IPS DF 4.7 (cell line): ENCODE measurements around the gene RDH12.
"Not testable (repeated sequence)": the region's sequence is repeated elsewhere in the genome, so short reads cannot be mapped to it uniquely, and the experiment has no call there.

Source experiments
- DNase-seq: peaks from one replicate; pipeline ENCODE4 v3.0.0-alpha.2; 2013; ENCODE audit warnings: low spot score; ENCODE audit errors: extremely low read depth

The RDH12 gene

DNA sequence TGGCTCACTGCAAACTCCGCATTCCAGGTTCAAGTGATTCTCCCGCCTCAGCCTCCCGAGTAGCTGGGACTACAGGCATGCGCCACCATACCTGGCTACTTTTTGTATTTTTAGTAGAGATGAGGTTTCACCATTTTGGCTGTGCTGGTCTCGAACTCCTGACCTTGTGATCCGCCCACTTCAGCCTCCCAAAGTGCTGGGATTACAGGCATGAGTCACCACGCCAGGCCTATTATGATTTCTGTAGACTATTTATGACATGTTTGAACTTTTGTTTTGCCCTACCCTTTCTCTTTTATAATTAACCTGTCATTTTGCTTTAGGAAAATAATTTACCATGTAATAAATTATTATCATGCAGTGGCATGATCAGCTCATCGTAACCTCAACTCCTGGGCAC, at the start of gene RDH12:
Gene RDH12 (plus strand): TSS at position 395 of the 400 bp plus-strand sequence. CDS start 20,757 bp downstream, outside the sequence.
- DNase-seq: not testable (repeated sequence)

DNA sequence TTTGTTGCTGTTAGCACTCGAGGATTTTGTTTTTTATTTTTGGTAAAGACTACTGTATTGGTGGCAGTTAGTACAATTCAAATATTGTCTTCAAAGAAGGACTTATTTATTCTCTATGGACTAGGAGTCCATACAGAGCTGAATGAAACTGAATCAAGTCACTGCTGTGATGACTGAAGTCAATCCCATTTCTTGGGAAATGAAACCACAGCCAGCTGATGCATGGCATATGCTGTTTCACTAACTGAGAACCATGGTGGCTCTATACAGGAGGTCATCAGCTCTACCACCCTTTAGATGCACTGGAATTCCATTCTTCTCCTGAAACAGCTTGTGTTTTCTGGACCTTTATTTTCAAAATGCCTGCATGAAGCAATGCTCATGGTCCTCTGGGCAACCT, 49.5 kb upstream of the RDH12 start:
- DNase-seq: no peak

DNA sequence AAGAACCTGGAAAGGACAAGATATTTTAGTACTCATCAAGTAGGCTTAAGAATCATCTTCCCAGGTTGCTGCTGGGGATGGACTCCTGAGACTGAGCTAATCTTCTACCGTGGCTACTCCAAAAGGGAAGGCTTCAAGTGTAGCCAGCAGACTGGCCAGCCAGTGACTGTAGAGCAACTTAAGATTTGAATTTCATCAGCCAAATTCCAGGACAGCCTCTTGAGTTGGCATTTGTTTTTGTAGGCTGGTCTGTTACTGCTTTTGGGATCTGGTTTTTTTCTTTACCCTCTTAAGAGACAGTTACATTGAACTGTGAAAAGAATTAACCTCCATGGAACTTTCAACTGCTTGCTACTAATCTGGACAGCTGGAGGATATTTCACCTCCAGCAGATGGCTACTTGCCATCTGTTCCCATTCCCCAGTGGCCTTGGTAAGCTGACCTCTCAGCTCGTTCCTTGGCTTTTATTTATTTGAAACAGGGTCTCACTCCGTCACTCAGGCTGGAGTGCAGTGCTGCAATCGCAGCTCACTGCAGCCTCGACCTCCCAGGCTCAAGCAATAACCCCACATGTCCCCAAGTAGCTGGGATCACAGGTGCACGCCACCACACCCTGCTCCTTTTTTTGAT, 47.9 kb upstream of the RDH12 start:
- no peak for DNase-seq

DNA sequence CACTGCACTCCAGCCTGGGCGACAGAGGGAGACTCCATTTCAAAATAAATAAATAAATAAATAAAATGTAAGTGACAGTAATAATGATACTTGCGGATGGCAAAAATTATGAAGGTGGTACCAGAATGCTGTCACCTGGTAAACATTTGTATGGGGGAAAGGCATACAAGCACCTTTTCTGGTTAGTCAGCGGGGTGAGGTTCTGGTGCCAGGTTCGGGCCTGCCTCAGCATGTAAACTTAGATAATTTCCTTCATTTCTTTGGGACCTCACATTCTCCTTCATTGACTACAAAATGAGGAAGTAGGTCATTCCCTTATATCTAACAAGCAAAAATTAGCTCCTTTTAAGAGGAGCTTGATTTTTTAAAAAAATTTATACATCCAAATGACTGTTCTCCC, 38.1 kb upstream of the RDH12 start:
- no peak for DNase-seq

DNA sequence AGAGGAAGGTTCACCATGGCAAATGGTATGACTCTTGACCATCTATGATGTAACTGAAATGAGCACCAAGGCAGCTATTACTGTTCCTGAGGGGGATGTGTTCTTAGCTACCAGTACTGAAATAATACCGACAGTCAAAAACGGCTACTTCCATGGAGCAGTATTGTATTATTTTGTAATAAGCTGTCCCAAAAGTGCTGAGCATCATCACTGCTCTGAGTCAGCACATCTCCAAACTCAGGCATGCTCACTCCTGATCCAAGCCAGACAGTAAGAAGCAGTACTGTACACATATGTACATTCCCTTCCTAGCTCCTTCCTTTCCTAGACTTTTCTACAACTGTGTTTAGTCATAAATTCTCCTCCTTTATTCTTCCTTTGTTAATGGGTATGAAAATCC, 35.8 kb upstream of the RDH12 start:
- DNase-seq: no peak

DNA sequence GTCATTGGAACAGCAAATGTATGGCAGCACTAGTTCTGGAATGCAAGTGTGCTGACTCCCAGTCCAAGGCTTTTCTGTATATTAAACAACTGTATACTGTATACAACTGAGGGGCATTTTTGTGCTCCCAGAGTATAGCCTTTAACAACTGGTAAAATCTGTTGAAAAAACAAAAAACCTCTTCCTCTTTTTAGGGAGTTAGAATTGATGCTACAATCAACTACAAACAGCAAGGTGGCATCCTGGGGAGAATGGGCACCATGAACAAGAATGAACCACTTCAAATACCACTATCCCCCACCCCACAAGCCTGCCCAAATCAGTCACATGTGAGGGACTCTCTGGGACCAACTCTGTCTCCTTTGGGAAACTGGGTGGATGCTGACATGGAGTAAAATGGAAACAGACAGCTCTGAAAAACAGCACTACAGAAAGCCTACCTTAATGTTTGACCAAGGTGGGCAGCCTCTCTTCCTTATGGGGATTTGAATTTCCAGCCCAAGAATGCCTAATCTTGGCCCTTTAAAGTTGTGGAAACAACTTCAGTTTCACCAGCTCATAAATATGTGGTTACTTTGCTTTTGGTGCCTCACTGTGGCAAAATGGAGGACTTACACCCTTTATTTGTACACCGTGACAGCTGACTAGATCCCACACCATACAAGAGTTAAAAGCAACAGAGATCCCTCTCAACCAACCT, 34.8 kb upstream of the RDH12 start:
- no peak for DNase-seq

DNA sequence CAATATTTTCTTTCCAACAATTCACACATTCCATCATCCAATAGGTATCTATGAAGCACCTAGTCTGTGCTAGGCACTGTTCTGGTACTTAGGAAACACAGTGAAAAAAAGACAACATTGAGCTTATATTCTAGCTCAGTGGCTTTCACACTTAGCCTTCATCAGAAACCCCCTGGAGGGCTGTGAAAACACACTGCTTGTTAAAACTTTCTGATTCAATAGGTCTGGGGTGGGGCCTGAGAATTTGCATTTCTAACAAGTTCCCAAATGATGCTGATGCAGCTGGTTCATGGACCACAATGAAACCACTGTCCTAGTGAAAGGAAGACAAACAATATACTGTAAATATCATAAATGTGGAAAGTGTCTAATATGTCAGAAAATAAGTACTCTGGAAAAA, 33.1 kb upstream of the RDH12 start:
- no peak for DNase-seq

DNA sequence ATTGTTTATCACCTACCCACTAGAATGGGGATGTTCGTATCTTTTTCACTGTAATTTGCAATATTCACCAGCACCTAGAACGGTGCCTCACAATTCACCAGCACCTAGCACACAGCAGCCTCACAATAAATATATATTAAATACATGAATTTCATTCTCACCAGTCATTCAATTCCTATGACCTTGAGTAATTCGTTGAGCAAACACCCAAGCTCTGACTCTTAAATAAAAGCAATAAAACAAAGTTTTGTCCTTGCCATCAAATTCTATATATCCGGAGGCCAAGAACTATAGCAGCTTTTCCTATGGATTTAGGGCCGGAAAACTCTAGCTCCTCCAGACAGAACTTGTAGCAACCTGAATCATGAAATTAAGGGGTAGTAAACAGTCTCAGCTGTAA, 28.2 kb upstream of the RDH12 start:
- no peak for DNase-seq

DNA sequence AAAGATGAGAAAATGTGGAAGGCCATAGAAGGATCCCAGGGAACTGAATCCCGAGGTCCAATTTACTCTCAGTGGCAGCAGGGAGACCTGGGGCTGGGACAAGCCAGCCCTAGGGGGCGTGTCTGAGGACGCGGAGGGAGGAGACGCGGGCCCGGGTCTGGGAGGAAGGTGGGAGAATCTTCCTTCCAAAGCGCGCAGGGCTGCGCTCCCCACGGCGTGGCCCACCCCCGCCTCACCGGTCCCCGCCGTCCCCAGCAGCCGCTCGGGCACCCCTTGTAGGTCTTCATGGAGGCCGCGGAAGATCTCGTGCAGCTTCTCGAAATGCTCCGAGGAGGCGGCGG, 27.6 kb upstream of the RDH12 start:
- DNase-seq: no peak

DNA sequence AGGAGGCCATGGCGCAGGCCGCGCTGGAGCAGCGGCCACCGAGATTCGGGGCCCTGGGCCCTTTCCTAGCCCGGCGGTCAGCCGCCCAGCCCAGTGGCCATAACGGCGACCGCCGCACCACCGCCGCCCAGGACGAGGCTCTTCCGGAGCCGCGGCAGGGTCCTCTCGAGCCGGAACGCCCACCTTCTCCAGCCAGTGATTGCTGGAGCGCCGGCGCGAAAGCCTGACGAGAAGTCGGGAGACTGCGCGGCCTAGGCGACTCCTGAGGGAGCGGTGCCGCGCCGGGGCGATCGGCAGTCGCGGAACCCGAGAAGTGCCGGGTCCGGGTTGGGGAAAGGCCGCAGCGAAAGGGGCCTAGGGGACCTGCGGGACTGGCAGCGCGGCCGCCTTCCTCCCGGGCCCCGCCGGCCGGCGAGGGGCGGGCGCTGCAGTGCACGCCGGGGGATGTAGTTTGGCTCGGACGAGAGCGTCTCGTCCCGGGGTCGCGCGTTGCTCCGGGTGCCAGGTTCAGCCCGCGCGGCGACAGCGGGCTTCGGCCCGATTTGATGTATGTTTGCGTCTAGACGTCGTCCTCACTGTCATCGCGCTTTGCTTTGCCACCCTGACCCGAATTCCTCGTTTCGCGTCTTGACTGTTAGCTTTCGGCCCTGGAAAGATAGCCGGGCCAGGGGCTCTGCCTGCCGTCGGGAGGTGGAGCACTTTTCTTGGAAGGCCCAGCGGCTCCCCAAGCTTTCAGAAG, 27.0 kb upstream of the RDH12 start, which contains the start of gene VTI1B:
Gene VTI1B (minus strand): TSS at position 153 of the 739 bp plus-strand sequence. CDS start 143 bp downstream, at position 10.
- DNase-seq: peak; percentile 68

DNA sequence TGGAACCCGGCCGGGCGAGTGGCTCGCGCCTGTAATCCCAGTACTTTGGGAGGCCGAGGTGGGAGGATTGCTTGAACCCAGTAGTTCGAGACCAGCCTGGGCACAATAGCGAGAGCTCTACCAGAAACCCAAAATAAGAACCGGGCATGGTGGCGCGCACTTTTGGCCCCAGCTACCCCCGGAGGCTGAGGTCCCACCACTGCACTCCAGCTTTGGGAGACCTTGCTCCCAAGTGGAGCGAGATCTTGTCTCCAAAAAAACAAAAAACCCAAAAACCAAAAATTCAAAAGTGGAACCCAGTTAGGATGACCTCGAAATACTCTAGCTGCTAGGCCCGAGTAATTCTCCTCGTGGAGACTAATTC, 26.5 kb upstream of the RDH12 start:
- no peak for DNase-seq

DNA sequence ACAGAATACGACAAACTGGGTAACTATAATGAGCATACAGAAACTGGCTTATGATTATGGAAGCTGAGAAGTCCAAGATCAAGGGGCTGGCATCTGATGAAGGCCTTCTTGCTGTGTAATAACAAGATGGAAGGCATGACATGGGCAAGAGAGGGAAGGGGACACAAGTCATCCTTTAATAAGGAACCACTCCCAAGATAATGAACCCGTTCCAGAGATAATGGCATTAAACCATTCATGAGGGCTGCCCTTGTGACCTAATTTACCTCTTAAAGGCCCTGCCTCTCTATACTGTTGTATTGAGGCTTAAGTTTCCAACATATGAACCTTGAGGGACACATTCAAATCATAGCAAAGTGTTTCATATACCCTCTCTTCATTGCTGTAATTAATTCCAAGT, 22.7 kb upstream of the RDH12 start:
- DNase-seq: no peak

DNA sequence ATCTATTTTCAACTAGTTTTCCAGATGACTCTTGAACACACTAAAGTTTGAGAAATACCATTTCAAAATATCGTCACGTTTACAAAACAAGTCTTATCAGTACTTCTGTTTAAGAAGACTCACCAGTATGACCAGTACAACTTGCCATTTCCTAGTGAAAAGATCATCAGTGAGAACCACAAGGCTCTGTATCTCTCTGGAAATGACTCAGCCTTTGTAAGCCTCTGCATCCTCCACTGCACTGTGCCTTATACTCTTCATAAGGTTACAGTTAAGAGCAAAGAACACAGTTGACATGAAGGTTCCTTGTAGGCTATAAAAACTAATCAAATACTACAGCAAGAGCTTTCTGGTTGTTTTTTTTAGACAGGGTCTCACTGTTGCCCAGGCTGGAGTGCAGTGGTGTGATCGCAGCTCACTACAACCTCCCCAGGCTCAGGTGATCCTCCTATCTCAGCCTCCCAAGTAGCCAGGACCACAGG, 21.5 kb upstream of the RDH12 start:
- DNase-seq: no peak

DNA sequence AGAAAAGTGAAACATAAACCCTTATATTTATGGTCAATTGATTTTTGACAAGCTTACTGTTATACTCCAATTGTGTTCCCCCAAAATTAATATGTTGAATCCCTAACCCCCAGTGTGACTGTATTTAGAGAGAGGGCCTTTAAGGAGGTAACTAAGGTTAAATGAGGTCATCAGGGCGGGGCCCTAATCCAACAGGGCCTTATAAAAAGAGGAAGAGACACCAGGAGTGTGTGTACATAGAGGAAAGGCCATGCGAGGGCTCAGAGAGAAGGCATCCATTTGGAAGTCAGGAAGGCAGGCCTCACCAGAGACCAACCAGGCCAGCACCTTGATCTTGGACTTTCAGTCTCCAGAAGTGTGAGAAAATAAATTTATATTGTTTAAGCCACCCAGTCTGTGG, 20.7 kb upstream of the RDH12 start:
- no peak for DNase-seq

DNA sequence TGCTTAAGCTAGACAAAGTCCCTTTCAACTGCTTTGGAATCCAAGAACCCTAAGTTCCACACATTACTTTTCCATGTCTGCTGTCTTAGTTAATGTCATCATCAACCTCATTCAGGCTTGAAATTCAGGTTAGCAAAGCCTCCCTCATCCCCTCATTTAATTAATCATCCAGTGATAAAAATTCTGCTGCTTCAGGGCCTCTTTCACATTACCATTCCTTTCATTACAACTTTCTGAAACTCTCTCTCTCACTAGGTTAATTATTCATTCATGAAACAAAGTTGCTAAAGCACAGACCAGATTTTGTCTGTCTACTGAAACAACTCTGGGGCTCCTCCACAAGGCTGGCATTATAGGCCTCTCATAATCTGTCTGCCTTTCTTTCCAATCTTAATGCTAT, 17.8 kb upstream of the RDH12 start:
- no peak for DNase-seq

DNA sequence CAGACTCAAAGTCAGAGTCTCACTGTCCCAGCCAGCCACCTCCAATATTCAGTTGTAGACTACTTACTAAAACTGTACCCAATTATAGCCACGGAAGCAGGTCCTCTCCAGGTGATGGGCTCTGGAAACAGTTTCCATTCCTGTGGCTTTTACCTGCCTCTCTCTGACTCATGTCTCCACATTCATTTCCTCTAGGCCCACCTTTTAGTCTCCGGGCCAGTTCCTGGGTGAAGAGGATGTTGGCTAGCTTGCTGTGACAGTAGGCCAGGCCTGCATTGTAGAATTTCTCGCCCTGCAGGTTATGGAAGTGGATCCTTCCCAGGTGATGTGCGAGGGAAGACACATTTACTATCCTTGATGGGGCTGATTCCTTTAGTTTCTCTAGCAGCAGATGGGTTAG, 11.7 kb upstream of the RDH12 start:
- no peak for DNase-seq

DNA sequence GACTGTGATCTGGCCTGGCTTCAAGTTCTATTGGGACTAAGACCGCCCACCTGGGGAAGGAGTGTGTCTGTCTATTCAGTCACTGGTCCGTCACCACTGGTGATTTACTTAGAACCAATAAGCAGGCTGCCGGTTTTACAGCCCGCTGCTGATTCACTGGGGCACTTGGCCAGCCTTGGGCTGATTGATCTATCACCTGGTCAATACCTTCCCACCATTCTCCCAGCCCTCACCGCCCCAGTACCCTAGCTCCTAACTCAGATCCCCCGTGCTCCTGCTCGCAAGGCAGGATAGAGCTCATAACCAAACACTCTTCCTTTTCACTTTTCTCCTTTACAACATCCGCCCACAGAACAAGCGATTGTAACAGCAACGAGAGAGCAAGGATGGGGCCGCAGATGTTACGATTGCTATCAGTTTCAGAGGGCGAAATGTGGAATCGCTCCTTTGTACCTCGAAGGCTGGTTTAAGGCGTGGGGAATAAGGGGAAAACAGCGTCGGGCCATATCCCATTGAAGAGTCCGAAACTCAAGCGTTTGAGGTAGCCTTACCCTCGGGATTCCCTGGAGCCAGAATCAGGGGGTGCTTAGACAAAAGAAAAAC, 6.8 kb upstream of the RDH12 start:
- no peak for DNase-seq

DNA sequence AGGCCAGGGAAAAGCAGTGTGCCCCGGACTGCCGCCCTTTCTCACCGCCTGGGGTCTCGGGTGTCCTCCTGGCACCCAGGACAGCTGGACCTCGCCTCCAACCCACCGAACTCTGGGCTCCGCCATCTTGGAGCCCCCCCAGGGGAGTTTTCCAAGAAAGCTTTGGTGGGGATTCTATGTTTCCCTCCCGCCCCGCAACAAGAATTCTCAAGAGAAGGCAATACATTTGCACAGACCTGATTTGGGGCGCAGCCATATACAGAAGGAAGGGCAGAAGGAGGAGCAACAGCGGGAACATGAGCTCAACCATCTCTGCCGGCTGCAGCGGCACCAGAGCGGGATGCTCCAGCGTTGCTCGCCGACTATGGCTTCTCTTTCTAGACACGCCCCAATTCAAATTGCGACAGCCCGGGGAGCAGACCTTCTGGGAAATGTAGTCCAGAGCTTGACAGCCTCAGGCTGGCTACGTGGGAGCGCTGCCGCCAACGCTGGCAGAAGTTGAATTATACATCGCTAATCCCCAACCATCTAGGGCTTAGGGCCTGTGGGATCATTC, 6.2 kb upstream of the RDH12 start, which contains the start of gene RDH11:
Gene RDH11 (minus strand): TSS at position 371 of the 556 bp plus-strand sequence. CDS start 61 bp downstream, at position 310.
- no peak for DNase-seq

DNA sequence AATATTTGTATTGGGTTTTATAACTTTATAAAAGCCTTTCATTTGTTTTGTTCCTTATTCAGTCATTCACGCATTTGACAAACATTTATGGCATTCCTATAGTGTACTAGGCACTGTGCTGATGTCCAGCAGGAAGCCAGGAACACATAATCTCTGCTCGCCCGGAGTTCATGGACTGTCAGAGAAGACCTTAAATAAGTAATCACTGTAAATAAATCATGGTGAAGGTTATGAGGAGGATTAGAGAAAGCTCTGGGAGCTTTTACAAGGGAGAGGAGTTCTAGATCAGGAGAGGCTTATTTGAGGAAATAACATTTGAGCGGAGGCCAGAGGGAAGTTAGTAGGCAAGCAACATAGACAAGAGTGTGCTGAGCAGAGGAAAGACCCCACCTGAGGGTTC, 4.7 kb upstream of the RDH12 start:
- no peak for DNase-seq

DNA sequence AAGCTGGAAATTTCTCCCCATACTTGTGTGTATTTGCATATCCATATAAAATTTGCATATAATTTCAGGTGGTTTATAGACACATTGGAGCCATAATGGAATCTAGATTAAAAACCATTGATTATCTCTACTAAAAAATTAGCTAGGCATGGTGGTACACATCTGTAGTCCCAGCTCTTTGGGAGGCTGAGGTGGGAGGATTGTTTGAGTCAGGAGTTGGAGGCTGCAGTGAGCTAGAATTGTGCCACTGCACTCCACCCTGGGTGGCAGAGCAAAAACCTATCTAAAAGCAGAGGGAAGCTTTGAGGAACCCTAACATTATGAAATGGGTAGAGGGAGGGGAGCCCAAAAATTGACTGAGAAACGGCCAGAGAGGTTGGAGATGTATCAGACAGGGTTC, 3.5 kb upstream of the RDH12 start:
- DNase-seq: no peak

DNA sequence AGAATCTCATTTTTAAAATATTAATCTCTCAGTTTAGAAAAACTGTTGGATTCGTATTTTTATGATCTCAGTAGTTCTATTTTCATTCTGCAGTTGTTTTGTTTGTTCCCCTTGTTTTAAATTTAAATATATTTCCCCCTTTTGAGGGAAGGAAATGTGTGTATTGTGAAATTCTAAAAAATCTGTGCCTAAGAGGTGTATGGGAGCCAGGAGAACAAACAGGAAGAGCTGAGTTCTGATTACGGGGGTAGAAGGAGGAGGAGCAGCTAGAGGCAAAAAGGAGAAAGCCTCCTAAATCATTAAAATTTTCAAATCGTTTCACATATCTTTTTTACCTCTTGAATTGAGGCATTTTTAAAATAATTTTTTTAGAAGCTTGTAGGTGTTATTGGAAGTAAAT, 2.3 kb downstream of the RDH12 start:
- no peak for DNase-seq
